ENCODE data around the gene SQSTM1.

DNA sequence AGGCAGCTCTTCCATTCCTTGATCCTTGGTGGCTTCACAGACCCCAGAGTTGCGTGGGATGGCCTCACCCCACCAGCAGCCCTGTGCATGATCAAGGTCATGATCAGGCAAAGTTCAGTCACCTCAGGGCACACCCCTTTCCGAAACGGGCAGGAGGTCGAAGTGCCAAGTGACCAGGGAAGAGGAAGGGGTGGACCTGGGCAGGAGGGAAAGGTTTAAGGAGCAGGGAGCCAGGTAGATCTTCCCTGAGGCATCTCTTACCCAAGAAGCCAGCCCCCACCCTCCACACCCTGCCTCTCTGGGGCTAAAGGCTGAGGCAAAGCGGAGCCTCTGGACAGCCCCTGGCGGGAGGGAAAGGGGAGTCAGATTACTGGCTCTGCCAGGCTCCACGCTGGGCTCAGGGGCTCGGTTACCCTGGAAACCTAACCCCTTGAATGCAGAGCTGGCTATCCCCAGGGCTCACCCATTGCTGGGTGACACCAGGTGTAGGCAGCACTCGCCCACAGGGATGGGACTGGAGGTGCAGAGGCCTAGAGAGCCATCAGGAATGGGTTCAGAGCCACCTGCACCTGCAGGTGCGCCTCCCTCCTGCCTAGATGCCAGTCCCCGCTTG is 17.6 kb upstream of the SQSTM1 start:
- TF ChIP-seq, protein P1, sequence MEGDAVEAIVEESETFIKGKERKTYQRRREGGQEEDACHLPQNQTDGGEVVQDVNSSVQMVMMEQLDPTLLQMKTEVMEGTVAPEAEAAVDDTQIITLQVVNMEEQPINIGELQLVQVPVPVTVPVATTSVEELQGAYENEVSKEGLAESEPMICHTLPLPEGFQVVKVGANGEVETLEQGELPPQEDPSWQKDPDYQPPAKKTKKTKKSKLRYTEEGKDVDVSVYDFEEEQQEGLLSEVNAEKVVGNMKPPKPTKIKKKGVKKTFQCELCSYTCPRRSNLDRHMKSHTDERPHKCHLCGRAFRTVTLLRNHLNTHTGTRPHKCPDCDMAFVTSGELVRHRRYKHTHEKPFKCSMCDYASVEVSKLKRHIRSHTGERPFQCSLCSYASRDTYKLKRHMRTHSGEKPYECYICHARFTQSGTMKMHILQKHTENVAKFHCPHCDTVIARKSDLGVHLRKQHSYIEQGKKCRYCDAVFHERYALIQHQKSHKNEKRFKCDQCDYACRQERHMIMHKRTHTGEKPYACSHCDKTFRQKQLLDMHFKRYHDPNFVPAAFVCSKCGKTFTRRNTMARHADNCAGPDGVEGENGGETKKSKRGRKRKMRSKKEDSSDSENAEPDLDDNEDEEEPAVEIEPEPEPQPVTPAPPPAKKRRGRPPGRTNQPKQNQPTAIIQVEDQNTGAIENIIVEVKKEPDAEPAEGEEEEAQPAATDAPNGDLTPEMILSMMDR (IDR thresholded peaks at IDR 0.05) = no peak
- TF ChIP-seq EP300 (IDR thresholded peaks at IDR 0.05) (no peak), POLR2A (IDR thresholded peaks at IDR 0.05) (no peak), POLR2AphosphoS5 (IDR thresholded peaks at IDR 0.05) (no peak)
